ENCODE measurements around the gene YIF1A.

The YIF1A gene

GRCh38 chr11:66248903-66249302, 40.0 kb downstream of the YIF1A start:
- Histone ChIP-seq H3K4me3 (ENCODE audit: low read length) (no peak overlapping the region), H3K79me2 (ENCODE audit: low read length) (no peaks in the 10 kb centered on the region), H3K27me3 (ENCODE audit: low read depth, low read length) (no peaks in the 10 kb centered on the region), H3K4me1 (ENCODE audit: low read length) (no peaks in the 10 kb centered on the region), H3K9ac (ENCODE audit: low read length) (no peak overlapping the region), H3K36me3 (replicated peaks; ENCODE audit: low read depth, low read length) (no peaks in the 10 kb centered on the region), H2AFZ (ENCODE audit: low read depth, low read length) (no peak overlapping the region), H4K20me1 (ENCODE audit: insufficient read depth, low read length) (no peaks in the 10 kb centered on the region), H3K9me3 (ENCODE audit: insufficient read depth, low read length) (no peaks in the 10 kb centered on the region), H3K27ac (ENCODE audit: low read length) (no peak overlapping the region), H3K4me2 (ENCODE audit: low read length) (no peak overlapping the region)
- TF ChIP-seq EZH2phosphoT487 (IDR thresholded peaks at IDR 0.05; ENCODE audit: low read depth), result no peak
- TF ChIP-seq, protein P1, sequence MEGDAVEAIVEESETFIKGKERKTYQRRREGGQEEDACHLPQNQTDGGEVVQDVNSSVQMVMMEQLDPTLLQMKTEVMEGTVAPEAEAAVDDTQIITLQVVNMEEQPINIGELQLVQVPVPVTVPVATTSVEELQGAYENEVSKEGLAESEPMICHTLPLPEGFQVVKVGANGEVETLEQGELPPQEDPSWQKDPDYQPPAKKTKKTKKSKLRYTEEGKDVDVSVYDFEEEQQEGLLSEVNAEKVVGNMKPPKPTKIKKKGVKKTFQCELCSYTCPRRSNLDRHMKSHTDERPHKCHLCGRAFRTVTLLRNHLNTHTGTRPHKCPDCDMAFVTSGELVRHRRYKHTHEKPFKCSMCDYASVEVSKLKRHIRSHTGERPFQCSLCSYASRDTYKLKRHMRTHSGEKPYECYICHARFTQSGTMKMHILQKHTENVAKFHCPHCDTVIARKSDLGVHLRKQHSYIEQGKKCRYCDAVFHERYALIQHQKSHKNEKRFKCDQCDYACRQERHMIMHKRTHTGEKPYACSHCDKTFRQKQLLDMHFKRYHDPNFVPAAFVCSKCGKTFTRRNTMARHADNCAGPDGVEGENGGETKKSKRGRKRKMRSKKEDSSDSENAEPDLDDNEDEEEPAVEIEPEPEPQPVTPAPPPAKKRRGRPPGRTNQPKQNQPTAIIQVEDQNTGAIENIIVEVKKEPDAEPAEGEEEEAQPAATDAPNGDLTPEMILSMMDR (IDR thresholded peaks at IDR 0.05; ENCODE audit: low read depth, low read length), result no peak

DNA sequence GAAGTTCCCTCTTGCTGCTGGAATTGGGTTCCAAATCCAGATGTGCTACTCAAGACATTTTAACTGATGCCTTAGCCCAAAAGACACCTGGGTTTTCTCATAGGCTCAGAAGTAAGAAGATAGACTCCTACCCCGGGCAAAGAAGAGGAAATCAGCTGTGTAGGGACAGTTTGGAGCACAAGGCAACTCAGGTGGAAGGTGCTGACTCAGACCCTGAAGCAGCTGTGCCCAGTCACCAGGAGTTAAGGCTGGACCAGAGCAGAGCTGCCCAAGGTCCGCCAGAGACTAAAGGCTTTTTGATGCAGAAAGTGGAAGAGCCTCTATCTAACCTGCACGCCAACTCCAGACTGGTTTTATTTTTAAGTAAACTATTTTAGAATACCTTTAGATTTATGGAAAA, 41.1 kb downstream of the YIF1A start:
- Histone ChIP-seq H3K27ac (ENCODE audit: low read length) (no peak overlapping the region), H3K4me1 (ENCODE audit: low read length) (no peaks in the 10 kb centered on the region), H2AFZ (ENCODE audit: low read depth, low read length) (no peak overlapping the region), H3K4me2 (ENCODE audit: low read length) (no peak overlapping the region), H3K4me3 (ENCODE audit: low read length) (no peak overlapping the region), H3K36me3 (replicated peaks; ENCODE audit: low read depth, low read length) (no peaks in the 10 kb centered on the region), H4K20me1 (ENCODE audit: insufficient read depth, low read length) (no peaks in the 10 kb centered on the region), H3K27me3 (ENCODE audit: low read depth, low read length) (no peaks in the 10 kb centered on the region), H3K9me3 (ENCODE audit: insufficient read depth, low read length) (no peaks in the 10 kb centered on the region), H3K79me2 (ENCODE audit: low read length) (no peaks in the 10 kb centered on the region), H3K9ac (ENCODE audit: low read length) (no peak overlapping the region)
- TF ChIP-seq, protein P1 (IDR thresholded peaks at IDR 0.05; ENCODE audit: low read depth, low read length), result no peak
- TF ChIP-seq EZH2phosphoT487 (IDR thresholded peaks at IDR 0.05; ENCODE audit: low read depth), result no peak

- Histone ChIP-seq H3K27ac (ENCODE audit: low read length) (no peak overlapping the region), H3K9me3 (ENCODE audit: insufficient read depth, low read length) (no peaks in the 10 kb centered on the region), H2AFZ (ENCODE audit: low read depth, low read length) (no peak overlapping the region)
Measured at GRCh38 chr11:66247295-66247694, 41.6 kb downstream of the YIF1A start.

DNA sequence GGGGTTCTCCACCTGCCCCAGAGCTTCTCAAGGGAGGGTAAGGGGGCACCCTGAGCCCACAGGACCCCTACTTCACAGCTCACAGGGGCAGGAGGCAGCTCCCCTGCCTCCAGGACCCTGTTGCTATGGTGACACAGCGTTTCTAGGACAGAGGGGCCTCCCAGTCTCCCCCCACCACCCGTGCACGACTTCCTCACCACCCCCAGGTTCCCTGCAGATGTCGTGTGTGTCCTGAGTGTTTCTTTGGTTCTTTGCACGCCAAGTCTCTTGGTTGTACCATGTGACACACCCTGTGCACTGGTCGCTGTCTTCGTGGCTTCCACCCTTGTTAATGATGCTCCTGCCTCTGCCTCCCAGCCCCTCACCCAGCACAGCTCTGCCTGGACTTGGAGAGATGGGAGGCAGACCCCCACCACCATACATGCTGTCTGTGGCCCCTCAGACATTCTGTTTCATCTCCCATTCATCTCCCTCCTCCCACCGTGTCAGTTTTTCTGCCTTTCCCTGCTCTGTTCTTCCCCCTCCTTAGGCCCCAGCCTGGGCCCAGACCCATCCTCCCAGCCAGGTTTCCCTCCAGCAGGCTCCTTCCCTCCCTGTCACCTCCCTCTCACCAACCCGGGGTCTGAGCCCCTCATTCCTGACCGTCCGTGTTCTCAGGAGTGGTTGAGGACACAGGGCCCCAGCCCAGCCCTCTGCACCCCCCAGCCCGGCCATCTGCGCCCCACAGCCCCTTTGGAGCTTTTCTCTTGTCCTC, 45.0 kb downstream of the YIF1A start:
- no peaks in the 10 kb centered on the region for H3K27me3 ChIP-seq (ENCODE audit: low read depth, low read length)
- no peak overlapping the region for H3K9ac ChIP-seq (ENCODE audit: low read length)
- no peaks in the 10 kb centered on the region for H3K9me3 ChIP-seq (ENCODE audit: insufficient read depth, low read length)
- H3K79me2 ChIP-seq (ENCODE audit: low read length), result no peaks in the 10 kb centered on the region
- no peaks in the 10 kb centered on the region for H3K4me1 ChIP-seq (ENCODE audit: low read length)
- no peak overlapping the region for H3K4me3 ChIP-seq (ENCODE audit: low read length)
- H3K36me3 ChIP-seq (replicated peaks; ENCODE audit: low read depth, low read length), result no peaks in the 10 kb centered on the region
- no peak overlapping the region for H2AFZ ChIP-seq (ENCODE audit: low read depth, low read length)
- H4K20me1 ChIP-seq (ENCODE audit: insufficient read depth, low read length), result no peaks in the 10 kb centered on the region
- TF ChIP-seq, protein P1 (IDR thresholded peaks at IDR 0.05; ENCODE audit: low read depth, low read length), result no peak
- TF ChIP-seq EZH2phosphoT487 (IDR thresholded peaks at IDR 0.05; ENCODE audit: low read depth), result no peak
- H3K27ac ChIP-seq (ENCODE audit: low read length), result no peak overlapping the region
- no peak overlapping the region for H3K4me2 ChIP-seq (ENCODE audit: low read length)

More at GRCh38 chr11:66247295-66247694, 41.6 kb downstream of the YIF1A start:
- H3K36me3 ChIP-seq (replicated peaks; ENCODE audit: low read depth, low read length), result no peaks in the 10 kb centered on the region
- no peak overlapping the region for H3K4me2 ChIP-seq (ENCODE audit: low read length)
- no peaks in the 10 kb centered on the region for H3K79me2 ChIP-seq (ENCODE audit: low read length)
- H3K4me1 ChIP-seq (ENCODE audit: low read length), result no peaks in the 10 kb centered on the region
- H3K27me3 ChIP-seq (ENCODE audit: low read depth, low read length), result no peaks in the 10 kb centered on the region
- H3K4me3 ChIP-seq (ENCODE audit: low read length), result no peak overlapping the region
- H4K20me1 ChIP-seq (ENCODE audit: insufficient read depth, low read length), result no peaks in the 10 kb centered on the region
- TF ChIP-seq EZH2phosphoT487 (IDR thresholded peaks at IDR 0.05; ENCODE audit: low read depth), result no peak
- TF ChIP-seq, protein P1 (IDR thresholded peaks at IDR 0.05; ENCODE audit: low read depth, low read length), result no peak
- H3K9ac ChIP-seq (ENCODE audit: low read length), result no peak overlapping the region

Measured in OCI-LY3 (cell line).